Superior temporal gyrus (tissue), 1 donor: ENCODE measurements around the gene PPFIA2.

ENCODE experiments used
- DNase-seq: peaks from one replicate; pipeline ENCODE4 v3.0.0-alpha.2; 2016; ENCODE audit errors: extremely low spot score

PPFIA2 gene

GRCh38 chr12:81354327-81354932 lies 404.7 kb downstream of the PPFIA2 start:
- no peak for DNase-seq

GRCh38 chr12:81350309-81350708 lies 408.8 kb downstream of the PPFIA2 start:
- no peak for DNase-seq

- no peak for DNase-seq
Measured at GRCh38 chr12:81347404-81347803, 411.7 kb downstream of the PPFIA2 start.

DNA sequence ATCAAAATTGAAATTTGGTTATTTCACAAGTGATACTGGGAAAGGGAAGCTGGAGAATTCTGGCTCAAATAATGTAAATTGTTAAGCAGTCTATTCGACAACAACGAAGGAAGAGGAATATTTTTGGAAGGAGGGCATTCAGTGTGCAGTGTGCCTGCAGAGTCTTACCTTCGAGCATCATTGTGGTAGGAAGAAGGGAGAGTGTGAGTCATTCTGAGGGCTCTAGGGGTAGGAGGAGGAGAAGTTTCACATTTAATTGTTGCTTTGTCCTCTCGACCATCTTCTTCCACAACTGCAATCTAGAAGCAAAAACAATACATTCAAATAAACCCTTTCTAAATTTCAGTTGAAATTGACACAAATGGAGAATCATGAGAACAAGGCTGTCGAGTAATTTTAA lies 418.2 kb downstream of the PPFIA2 start:
- DNase-seq = no peak

DNA sequence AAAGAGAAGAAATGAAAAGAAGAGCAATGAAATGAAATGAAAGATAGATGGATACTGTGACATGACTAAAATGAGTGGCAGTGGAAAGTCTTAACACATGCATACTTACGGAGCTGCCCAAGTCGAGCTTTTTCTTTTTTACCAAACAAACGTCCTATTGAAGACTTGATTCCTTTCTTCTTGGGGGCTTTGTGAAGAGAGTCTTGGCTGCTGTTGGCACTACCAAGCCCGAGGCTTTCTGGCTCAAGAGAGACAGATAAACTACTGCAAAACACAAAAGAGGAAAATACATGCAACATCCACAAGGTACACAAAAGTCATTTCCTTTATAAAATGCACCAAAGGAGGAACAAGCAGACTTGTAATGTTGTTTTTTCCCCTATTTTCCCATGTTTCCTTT lies 420.1 kb downstream of the PPFIA2 start:
- DNase-seq = no peak

DNA sequence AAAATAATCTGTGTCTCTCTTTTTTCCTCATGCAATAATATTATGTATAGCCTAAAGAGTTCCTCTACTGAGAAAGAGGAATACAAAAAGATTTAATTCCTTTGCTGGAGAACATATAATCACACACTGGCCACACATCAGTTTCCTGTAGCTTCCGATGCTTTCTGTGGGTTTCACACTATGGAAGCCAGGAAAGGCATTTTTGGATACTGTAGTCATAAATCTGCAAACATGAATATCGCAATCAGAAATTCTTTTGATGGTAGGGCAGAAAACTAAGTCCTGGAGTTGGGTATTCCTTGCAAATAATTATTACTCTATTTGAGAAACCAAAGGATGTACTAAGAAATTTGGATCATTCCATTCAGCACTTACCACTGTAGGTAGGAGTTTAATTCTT lies 421.3 kb downstream of the PPFIA2 start:
- DNase-seq = no peak

DNA sequence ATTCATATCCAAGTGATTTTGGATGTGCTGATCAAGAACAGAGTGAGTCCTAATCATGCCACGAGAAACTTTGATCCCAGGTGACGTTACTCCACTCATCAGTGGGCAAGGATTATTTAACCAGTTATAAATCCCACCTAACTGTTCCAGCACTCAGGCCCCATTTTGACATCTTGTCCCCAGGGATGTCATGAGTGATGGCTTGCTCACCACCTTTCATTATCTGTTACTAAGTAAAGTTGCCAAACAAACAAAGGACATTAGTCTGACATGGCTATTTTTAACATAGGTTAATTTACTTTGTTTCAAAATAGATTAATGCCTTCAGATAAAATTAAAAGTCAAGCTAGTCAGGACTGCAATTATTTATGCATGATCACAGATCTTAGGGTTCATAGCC lies 425.3 kb downstream of the PPFIA2 start:
- no peak for DNase-seq

DNA sequence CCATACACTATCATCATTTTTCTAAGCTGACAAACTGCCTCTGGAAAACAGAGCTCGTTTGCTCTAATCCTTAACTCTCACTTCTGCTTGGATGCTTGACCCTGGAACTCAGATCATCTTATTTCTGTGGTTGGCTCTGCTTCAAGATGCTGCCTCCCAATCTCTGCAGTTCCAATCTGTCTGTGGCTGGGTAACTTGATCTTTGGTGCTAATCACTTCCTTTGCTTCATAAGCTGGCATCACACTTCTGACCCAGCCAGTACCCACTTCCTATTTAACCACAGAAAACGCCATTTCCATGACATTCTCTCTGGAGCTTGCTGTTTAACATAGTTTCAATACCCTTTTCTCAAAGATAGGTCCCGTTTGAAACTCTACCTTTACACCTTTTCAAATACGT lies 427.1 kb downstream of the PPFIA2 start:
- DNase-seq = peak; percentile 47

DNA sequence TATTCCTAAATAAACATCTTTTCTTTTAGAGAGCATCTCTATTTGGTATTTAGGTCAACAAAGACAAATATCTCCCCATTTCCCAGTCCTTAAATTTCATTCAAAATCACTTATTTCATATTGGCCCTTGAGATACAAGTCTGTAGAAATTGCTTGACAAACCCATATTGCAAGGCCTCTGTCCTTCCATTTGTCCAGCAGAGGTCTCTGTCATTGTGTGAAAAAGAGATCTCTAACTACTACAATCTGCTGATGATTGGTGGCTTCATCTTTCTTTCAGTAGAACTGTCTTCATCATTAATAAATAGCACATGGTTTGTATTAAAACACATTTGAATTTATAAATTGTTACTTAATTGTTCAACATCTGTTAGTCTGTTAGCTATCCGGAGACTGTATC lies 428.7 kb downstream of the PPFIA2 start:
- DNase-seq = peak; percentile 83

DNA sequence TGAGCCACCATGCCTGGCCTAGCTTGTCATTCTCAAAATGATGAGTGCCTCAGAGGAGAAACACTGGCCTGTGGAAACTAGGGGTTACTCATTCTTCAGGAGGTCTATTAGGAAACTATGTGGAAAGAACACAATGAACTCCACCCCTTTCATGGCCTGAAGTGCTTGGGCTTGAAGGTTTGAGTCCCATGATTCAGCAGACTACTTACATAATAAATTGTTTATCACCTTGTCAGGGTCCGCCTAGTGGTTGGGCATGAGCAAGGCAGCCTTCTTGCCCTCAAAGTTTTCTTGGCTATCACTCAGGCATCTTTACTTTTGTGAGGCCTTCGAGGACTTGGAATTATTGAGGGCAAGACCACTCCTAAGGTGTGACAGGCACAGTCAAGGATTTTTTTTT lies 430.1 kb downstream of the PPFIA2 start:
- no peak for DNase-seq

DNA sequence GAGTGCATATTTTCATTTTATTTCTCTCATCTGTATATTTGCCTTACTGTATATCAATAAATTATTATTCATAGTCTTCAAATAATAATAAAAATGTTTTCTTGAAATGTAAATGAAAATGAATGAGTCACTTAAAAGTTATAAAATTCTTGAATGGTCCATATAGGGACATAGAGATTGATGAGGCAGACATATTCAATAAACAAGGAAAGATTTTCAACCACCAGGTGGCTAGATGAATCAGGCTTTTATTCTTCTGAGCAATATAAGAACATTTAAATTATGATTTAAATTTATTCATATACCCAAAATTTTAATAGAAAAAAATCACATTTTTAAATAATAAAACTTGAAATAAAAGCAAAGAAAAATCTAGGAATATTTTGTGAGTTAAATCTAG lies 431.7 kb downstream of the PPFIA2 start:
- no peak for DNase-seq

DNA sequence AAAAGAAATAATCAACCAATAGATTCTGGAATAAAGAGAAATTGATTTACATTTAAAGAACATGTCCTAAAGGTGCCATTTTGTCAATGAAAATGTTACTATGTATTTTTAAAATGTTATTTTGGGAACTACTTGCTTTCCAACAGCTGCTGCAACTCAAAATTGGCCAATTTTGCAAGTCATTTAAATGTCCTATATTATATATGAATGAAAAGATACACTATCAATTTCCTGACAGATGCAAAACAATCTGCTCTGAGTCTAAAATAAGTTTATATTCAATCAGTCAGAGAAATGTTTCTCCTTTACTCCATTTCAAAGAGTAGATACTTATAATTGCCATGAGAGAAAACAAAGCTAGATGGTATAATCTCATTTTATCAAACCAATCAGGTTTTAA lies 434.1 kb downstream of the PPFIA2 start:
- DNase-seq = no peak

DNA sequence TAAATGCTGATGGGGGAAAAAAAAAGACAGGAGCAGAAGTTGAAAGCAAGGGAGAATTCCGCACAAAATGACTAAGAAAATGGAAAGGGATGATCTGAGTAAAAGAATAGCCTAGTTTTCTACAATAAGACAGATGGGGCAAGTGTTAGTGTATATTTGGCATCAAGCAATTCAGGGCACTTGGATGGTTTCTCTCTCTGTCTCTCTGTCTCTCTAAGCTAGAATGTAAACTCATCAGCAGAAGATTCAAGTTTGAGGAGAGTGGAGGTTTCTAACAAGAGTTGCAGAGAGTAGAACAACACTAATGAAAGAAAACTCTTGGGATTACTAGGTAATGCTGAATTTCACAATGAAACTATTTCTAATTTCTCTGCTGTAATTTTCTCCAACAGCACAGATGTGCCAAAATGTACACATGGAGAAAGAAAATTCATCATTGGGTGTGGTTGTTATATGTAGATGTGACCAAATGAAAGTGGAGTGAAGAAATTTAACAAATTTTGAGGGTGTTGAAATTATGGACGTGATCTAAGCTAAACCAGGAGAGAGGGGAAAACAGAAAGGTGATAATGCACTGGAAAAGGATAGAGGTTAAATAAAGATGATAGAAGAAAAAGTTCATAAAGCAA lies 444.1 kb downstream of the PPFIA2 start:
- DNase-seq = no peak

DNA sequence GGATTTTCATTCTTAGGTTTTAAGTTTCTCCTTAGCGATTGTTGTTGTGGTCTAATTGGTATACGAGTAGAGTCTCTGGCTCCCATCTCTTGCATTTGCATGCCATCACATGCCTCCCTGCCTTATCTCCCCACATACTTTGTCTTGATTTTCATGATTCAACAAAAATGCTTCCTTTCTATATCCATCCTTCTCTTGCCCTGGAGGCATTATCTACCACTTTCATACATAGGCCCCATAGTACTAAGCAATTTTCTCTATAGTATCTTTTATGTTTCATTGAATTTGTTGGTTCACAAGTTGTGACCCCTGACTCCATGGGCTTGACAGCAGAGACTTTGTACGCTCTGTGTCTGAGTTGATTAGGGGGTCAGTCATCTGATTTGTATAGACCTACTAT lies 455.2 kb downstream of the PPFIA2 start:
- no peak for DNase-seq

DNA sequence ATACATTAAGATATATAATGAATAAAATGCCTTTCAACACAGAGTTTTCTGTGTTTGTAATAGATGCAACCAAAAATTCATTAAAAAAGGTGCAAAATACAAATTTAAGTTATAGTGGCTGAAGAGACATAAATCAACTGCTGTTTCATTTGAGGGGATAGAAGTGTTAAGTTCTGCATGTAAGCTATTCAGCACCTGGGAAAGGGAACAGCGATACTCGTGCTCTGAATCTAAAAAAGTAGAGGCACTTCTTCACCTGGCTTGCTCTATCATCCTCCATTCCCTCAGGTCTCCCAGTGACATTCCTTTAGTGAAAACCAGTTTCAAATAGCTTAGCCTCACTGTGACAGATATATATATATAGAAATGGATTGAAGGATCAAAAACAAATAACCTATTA lies 458.7 kb downstream of the PPFIA2 start:
- DNase-seq = no peak

- DNase-seq = no peak
Measured at GRCh38 chr12:81297601-81298000, 461.5 kb downstream of the PPFIA2 start.

- no peak for DNase-seq
Measured at GRCh38 chr12:81296556-81297305, 462.4 kb downstream of the PPFIA2 start.

GRCh38 chr12:81295251-81295650 lies 463.9 kb downstream of the PPFIA2 start:
- peak; percentile 70 for DNase-seq

DNA sequence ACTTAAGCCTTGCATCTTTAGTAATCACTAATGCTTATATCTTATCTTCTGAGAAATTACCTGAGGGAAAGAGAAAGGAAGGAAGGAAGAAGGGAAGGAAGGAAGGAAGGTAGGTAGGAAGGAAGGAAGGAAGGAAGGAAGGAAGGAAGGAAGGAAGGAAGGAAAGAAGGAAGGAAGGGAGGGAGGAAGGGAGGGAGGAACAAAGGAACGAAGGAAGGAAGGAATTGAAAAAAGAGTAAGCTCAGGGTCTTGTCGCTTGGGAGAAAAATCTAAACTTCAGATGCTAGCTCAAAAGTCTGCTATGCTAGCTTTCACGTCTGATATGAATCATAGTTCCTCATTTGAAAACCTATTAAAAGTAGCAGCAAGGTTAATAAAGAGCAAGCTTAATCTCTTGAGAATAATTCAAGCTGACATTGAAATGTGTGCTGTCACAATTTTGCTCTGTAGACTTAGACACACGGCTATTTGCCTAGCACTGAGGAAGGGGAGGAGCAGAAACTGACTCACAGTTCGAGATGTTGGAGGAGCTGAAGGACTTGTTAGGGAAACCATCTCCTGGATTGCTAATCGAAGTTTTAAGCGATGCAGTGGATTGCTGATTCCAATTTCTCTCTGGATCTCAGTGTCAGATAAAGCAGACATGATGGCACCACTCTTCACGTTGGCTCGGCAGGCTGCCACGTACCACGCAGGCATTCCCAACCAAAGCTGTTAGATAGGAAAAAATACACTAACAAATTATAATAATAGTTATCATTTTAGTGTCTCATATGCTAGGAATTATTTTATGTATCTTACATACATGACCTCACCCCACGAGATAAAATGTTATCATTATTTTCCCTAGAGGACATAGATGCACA lies 464.6 kb downstream of the PPFIA2 start:
- peak; percentile 48 for DNase-seq

GRCh38 chr12:81288651-81289050 lies 470.5 kb downstream of the PPFIA2 start:
- no peak for DNase-seq

DNA sequence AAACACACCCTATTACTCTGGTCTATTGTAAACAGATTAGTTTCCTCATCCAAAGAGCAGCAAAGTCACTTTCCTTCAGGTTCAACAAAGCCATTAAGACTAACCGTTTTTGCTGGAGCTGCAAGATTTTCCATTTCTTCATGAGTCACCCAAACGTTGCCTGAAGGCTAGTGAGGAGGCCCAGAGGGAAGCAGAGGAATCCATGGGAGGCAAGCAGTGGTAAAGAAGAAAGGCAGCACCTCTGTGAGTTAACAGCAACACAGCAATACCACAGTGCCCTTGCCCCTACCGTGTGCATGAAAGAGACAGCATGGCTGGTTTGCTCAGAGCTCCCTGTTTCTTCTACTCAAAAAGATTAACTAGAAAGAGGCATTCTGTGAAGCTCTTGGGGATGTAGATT lies 475.0 kb downstream of the PPFIA2 start:
- DNase-seq = no peak
